ENCODE results near the gene TSPAN16. TPM values are rescaled to one million over a fixed set of nuclear protein-coding genes. Genes with fewer than 3 reads are reported as not detected.

TSPAN16 gene
- total and polyA plus RNA-seq, 2 donors from 2014 or later: not detected

DNA sequence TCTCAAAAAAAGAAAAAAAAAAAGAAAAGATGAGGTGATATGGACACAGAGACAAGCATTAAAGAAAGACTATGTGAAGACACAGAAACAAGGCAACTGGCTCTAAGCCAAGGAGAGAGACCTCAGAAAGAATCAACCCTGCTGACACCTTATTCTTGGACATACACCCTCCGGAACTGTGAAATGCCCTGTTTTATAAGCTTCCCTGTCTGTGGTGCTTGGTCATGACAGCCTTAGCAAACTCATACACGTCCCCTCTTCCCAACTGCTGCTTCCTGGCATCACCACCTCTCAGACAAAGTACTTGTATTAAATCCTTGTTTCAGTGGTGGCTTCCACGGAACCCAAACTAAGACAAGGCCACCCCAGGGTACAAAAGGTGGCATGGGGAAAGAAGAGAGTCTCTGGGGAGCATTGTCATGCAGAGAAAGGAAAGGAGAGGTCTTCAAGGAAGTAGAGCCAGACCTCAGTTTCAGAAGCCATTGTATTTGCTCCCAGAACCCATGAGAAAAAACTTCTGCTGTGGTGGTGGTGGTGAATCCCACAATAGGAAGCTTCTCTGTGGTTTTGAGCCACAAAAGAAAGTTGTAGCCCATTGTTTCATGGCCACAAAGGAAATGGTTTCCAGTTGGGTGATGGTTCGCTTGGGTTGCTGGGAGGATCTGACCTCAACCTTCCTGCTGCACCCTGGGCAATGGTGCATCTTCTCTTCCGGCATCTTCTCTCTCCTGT lies 16.3 kb upstream of the TSPAN16 start:
- DNase-seq: no peak
- TF ChIP-seq, protein P1, sequence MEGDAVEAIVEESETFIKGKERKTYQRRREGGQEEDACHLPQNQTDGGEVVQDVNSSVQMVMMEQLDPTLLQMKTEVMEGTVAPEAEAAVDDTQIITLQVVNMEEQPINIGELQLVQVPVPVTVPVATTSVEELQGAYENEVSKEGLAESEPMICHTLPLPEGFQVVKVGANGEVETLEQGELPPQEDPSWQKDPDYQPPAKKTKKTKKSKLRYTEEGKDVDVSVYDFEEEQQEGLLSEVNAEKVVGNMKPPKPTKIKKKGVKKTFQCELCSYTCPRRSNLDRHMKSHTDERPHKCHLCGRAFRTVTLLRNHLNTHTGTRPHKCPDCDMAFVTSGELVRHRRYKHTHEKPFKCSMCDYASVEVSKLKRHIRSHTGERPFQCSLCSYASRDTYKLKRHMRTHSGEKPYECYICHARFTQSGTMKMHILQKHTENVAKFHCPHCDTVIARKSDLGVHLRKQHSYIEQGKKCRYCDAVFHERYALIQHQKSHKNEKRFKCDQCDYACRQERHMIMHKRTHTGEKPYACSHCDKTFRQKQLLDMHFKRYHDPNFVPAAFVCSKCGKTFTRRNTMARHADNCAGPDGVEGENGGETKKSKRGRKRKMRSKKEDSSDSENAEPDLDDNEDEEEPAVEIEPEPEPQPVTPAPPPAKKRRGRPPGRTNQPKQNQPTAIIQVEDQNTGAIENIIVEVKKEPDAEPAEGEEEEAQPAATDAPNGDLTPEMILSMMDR (IDR thresholded peaks at IDR 0.05; ENCODE audit: borderline replicate concordance, extremely low read depth, insufficient read depth): no peak
- Histone ChIP-seq H3K9me3 (ENCODE audit: control insufficient read depth in 2 of 3, insufficient read depth in 1 of 3, low read length in 3 of 3) (no peaks in the 10 kb centered on the region), H3K36me3 (ENCODE audit: control insufficient read depth in 2 of 3, insufficient read depth in 3 of 3, low read length in 3 of 3) (no peaks in the 10 kb centered on the region), H3K4me1 (ENCODE audit: control insufficient read depth in 2 of 3, insufficient read depth in 2 of 3, low read depth in 1 of 3, low read length in 3 of 3) (no peaks in the 10 kb centered on the region), H3K27ac (ENCODE audit: low read depth in 2 of 2, low read length in 2 of 2) (no peak overlapping the region), H3K9ac (ENCODE audit: low read length in 3 of 3) (no peak overlapping the region), H3K4me3 (ENCODE audit: low read length in 3 of 3) (no peak overlapping the region), H3K27me3 (ENCODE audit: control insufficient read depth, insufficient read depth, low read length) (no peaks in the 10 kb centered on the region)
- intact Hi-C loops (cut with DNase I): no loop called here
- FAIRE-seq: no peak

DNA sequence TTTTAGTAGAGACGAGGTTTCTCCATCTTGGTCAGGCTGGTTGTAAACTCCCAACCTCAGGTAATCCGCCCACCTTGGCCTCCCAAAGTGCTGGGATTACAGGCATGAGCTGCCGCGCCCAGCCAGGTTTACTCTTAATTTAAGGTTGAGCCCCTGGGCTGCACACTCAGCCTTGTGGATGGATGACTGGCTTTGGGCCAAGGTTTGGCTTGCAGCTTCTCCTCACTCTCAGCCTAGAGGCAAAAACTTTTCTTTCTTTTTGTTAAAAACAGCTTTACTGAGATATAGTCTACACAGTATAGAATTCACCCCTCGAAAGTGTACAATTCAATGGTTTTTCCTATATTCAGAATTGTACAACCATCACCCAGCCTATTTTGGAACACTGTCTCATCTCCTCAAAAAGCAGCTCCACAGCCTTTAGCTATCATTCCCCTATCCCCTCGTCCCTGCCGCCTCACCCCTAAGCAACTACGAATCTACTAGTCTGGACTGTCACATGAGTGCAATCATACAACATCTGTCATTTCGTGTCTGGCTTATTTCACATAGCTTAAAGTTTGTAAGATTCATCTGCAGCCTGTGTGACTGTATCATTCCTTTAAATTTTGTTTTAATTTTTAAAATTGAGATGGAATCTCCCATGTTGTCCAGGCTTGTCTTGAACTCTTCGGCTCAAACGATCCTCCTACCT lies 14.5 kb upstream of the TSPAN16 start:
- H3K4me1 ChIP-seq (ENCODE audit: control insufficient read depth in 2 of 3, insufficient read depth in 2 of 3, low read depth in 1 of 3, low read length in 3 of 3): no peaks in the 10 kb centered on the region
- H3K36me3 ChIP-seq (ENCODE audit: control insufficient read depth in 2 of 3, insufficient read depth in 3 of 3, low read length in 3 of 3): no peaks in the 10 kb centered on the region
- no peaks in the 10 kb centered on the region for H3K9me3 ChIP-seq (ENCODE audit: control insufficient read depth in 2 of 3, insufficient read depth in 1 of 3, low read length in 3 of 3)
- no peak overlapping the region for H3K9ac ChIP-seq (ENCODE audit: low read length in 3 of 3)
- no peak for FAIRE-seq
- TF ChIP-seq, protein P1 (IDR thresholded peaks at IDR 0.05; ENCODE audit: borderline replicate concordance, extremely low read depth, insufficient read depth): no peak
- intact Hi-C loops (cut with DNase I): no loop called here
- no peak overlapping the region for H3K27ac ChIP-seq (ENCODE audit: low read depth in 2 of 2, low read length in 2 of 2)
- no peak overlapping the region for H3K4me3 ChIP-seq (ENCODE audit: low read length in 3 of 3)
- peak in 1 of 5 donors; percentile 30 for DNase-seq
- no peaks in the 10 kb centered on the region for H3K27me3 ChIP-seq (ENCODE audit: control insufficient read depth, insufficient read depth, low read length)

DNA sequence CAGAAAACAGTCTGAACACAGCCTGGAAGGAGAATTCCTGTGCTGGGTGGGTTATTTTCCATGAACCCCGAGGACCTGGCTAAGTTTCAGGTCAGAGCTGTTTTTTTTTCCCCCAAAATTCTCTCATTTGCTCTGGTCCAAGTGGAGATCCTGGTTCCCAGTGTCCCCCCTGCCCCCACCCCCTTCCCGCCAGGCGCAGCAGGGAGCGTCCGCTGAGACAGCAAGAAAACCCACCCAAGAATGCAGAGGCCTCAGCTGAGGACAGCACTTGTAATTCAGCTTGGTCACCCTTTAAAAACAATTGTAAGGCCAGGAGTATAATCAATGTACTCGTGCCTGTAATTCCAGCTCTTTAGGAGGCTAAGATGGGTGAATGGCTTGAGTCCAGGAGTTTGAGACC lies 11.4 kb upstream of the TSPAN16 start:
- DNase-seq (peak in 2 of 5 donors; percentile 17 to 36), FAIRE-seq (no peak)
- no peak overlapping the region for H3K27ac ChIP-seq (ENCODE audit: low read depth in 2 of 2, low read length in 2 of 2)
- no peaks in the 10 kb centered on the region for H3K4me1 ChIP-seq (ENCODE audit: control insufficient read depth in 2 of 3, insufficient read depth in 2 of 3, low read depth in 1 of 3, low read length in 3 of 3)
- no peak overlapping the region for H3K9ac ChIP-seq (ENCODE audit: low read length in 3 of 3)
- H3K27me3 ChIP-seq (ENCODE audit: control insufficient read depth, insufficient read depth, low read length): no peaks in the 10 kb centered on the region
- H3K4me3 ChIP-seq (ENCODE audit: low read length in 3 of 3): no peak overlapping the region
- intact Hi-C loops (cut with DNase I): no loop called here
- TF ChIP-seq, protein P1 (IDR thresholded peaks at IDR 0.05; ENCODE audit: borderline replicate concordance, extremely low read depth, insufficient read depth): no peak
- H3K9me3 ChIP-seq (ENCODE audit: control insufficient read depth in 2 of 3, insufficient read depth in 1 of 3, low read length in 3 of 3): no peaks in the 10 kb centered on the region
- no peaks in the 10 kb centered on the region for H3K36me3 ChIP-seq (ENCODE audit: control insufficient read depth in 2 of 3, insufficient read depth in 3 of 3, low read length in 3 of 3)
